HG02642 (cell line): Measurements from ENCODE around the gene EXD3.
A peak's percentile ranks its signal among the peaks of the same experiment; 100 is the strongest.

ENCODE experiments used
- ATAC-seq: cut with Tn5 transposase; IDR thresholded peaks from one replicate; pipeline ENCODE4 v1.9.1; 2021; ENCODE audit warnings: mild to moderate bottlenecking; ENCODE audit not compliant: unreplicated experiment, poor library complexity

EXD3 gene

DNA sequence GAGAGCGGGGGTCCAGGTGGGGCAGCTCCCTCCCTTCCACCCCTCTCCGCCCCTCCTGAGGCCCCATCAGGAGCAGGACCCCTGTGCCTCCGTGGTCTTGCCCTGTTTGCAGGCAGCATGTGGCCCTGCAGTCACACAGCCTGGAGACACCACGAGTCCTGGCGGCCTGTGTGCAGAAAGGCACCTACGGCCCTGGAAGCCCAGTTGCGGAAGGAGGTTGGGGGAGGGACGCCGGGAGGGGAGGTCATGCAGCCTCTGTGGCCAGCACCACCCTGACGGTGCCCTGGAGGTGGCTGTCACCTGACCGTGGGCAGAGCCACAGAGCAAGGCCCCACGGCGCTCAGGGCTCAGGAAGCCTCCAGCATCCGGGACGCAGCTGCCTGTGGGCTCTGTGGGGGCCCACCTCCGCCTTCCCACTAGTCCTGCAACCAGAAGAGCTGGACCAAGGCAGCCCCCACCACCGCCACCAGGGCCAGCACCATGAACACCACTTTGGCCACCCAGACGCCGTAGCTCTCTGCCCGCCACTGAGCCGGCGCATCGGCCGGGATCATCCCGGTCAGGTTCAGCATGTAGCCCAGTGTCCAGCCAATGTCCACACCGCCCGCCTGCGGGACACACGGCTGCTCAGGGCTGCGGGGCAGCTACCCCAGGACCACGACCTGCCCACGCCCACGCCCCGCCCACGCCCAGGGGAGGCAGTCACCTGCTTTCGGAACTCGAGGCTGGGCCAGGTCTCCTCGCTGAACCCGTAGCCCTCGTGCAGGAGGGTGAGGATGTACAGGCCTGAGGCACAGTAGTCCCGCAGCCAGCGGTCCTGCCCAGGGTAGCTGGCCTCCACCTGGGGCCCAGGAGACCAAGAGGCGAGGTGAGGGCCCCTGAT is 11.8 kb upstream of the EXD3 start:
- ATAC-seq: no peak

GRCh38 chr9:137433916-137434431 is 11.0 kb upstream of the EXD3 start:
- ATAC-seq: no peak

GRCh38 chr9:137433349-137433915 is 10.5 kb upstream of the EXD3 start:
- ATAC-seq: no peak

GRCh38 chr9:137432687-137433348 is 9.9 kb upstream of the EXD3 start:
- no peak for ATAC-seq

DNA sequence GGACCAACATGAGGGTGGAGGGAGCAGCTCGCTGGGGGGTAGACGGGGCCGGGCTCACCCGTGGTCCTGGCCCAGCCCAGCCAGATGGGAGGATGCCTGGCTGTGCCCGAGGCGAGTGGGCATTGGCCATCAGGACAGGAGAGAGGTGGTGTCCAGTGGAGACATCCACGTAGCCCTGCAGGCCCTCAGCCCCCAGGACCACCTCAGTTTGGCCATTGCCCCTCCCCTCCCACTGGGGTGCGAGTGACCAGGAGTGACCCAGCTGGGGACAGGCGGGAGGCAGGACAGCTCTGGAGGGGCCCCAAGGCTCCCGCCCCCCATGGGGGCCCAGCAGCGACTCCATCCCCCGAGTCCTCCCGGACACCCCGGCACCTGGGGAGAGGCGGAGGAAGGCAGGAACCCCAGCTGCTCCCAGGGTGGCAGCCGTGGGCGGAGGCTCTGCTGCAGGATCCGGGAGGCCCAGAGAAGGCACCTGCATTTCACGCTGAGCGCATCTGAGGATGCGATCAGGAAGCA is 8.5 kb upstream of the EXD3 start:
- no peak for ATAC-seq

- no peak for ATAC-seq
Measured at GRCh38 chr9:137430723-137431415, 7.9 kb upstream of the EXD3 start.

DNA sequence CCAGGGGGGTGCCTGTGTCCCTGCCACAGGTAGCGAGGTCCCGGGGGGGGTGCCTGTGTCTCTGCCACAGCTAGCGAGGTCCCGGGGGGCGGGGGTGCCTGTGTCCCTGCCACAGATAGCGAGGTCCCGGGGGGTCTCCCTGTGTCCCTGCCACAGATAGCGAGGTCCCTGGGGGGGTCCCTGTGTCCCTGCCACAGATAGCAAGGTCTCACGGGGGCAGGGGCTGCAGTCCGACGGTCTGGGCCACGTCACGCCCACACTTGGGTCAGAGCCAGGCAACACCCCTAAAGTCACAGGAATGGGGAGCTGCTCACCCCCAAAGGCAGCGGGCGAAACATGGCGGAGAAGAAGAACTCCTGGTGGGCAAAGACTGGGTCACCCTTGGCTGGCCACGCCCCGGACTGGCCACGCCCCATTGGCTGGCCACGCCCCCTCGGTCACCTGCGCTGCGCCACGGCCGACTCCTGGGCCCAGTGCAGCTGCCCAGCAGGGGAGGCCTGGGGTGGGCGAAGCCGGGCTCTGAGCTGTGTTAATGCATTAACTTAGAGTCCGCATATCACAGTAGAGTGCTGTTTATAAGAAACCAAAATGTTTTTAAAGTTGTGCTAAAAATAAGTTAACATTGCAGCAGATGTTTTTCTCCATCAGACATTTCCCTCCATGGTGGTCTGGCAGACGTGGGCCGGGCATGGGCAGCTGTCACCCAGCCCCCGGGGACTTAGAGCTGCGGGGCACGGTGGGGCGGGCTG is 7.2 kb upstream of the EXD3 start:
- ATAC-seq: no peak

DNA sequence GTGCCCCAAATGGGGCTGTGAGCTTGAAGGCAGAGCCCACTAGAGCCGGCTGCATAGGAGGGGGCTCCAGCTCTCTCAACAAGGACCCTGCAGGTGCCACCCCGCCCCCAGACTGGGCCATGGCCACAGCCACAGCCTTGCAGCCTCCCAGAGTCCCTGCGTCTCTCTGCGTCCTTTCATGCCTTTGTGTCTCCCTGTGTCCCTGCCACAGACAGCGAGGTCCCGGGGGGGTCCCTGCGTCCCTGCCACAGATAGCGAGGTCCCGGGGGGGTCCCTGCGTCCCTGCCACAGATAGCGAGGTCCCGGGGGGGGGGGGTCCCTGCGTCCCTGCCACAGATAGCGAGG is 6.6 kb upstream of the EXD3 start:
- no peak for ATAC-seq

GRCh38 chr9:137428841-137429545 is 6.0 kb upstream of the EXD3 start:
- no peak for ATAC-seq

DNA sequence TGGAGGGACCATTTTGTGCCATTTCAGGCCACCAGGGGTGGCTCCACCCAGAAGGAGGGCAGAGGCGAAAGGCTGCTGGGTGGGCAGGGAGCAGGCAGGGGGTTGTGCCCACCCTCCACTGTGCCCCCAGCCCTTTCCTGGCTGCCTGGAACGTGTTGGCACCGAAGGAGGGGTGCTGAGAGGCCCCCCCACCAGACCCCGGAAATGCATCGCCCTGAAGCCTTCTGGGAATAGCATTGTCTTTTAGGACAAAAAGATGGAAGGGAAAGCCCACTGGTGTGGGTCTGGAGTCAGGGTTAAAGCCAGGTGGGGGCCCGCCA is 5.3 kb upstream of the EXD3 start:
- no peak for ATAC-seq

GRCh38 chr9:137427454-137428310 is 4.7 kb upstream of the EXD3 start:
- ATAC-seq: no peak

GRCh38 chr9:137426018-137426681 is 3.2 kb upstream of the EXD3 start:
- no peak for ATAC-seq

DNA sequence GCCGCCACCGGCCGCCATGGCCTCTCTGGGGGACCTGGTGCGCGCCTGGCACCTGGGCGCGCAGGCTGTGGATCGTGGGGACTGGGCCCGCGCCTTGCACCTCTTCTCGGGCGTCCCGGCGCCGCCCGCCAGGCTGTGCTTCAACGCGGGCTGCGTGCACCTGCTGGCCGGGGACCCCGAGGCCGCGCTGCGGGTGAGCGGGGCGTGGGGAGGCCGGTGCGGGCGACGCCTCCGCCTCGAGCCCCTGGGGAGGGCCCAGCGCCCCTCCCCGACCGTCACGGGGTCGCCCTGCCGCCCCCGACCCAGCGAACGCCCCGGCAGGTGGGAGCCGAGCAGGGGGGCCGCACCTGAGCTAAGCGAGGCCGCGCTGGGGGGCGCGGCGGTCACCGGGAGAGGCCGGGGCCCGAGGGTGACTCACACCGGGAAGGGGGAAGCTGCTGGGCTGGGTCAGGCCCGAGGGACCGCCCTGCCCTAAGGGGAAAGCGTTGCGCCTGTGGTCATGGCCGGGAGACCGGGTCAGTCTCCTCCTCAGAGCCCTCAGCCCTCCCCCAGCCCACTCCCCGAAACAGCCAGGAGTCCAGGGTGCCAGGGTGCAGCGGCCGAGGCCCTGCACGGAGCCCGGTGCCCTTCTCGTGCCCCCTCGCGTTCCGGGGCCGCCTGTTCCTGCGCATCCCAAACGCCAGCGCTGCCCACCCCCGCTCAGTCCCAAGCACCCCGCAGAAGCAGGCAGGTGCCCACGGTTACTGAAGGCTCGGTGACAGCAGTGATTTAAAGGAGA is 741 bp upstream of the EXD3 start:
- peak; percentile 31 for ATAC-seq

DNA sequence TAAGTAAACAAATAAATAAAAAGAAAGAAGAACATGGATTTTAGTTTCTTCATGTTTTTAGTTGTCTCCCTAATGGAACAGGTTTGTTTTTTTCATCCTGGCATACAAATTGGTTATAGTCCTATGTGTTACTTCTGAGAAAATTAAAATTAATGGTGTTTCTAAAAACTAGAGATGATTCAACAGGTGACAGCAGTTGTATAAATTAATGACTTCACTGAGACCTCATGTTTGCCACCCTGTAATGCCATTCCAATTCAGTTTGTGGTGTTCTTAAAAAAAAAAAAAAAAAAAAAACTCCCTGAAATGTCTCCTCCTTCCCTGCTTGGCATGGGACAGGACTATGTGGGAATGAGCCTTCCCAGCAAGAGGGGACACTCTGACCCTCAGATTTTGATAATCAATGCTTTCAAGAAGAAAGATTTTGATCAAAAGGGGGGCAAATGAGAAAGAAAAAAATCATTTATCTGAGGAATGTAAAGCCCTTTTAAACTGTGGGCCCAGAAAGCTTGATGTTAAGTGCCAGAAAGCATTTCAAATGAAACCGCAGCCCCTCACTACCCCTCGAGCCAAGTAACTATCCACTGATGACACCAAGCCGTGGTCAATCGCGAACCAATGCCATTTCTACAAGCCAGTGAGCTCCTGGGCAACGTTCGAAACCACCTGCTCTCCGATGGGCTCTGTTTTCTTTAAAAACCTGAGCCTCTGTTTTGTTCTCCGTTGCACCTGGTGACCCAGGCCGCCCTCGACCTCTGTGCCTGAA is 941 bp downstream of the EXD3 start:
- ATAC-seq: no peak

GRCh38 chr9:137417161-137418021 is 5.6 kb downstream of the EXD3 start:
- no peak for ATAC-seq
